G401 (cell line): ENCODE measurements around the gene SOX8. TPM values are rescaled to one million over a fixed set of nuclear protein-coding genes. Genes with fewer than 3 reads are reported as not detected.

Experiments used
- DNase-seq: peaks from one replicate; pipeline ENCODE4 v3.0.0-alpha.2; 2015; ENCODE audit warnings: low spot score
- in situ Hi-C: cut with HindIII; loops from 2 replicates; pipeline ENCODE4 v1.10.0; 2016; ENCODE audit warnings: low sequenced_read_pairs, mixed read lengths
- total RNA-seq: library from RNA; depleted of rRNA; stranded (reverse); fragments of >200 nt; shearing (Covaris generic); gene quantifications from 2 replicates; pipeline ENCODE4 v1.2.3, GENCODE V29; 2014

SOX8 gene
- total RNA-seq, 1 experiment from 2014 or later = 72.7 TPM

- in situ Hi-C loops = loop anchor here (10.0 kb wide), 1 partner anchor 69 kb away; no protein-coding TSS in a partner anchor
- DNase-seq = no peak
Measured at GRCh38 chr16:983044-984030, 1.8 kb downstream of the SOX8 start.

GRCh38 chr16:984121-984694 lies 2.6 kb downstream of the SOX8 start:
- DNase-seq = no peak
- in situ Hi-C loops = loop anchor here (10.0 kb wide), 1 partner anchor 69 kb away; no protein-coding TSS in a partner anchor

GRCh38 chr16:984736-985636 lies 3.4 kb downstream of the SOX8 start:
- in situ Hi-C loops = loop anchor here (5.0 to 10.0 kb wide), 3 partner anchors 52 to 153 kb away; no protein-coding TSS in a partner anchor
- DNase-seq = no peak

- no peak for DNase-seq
Measured at GRCh38 chr16:985646-986400, 4.3 kb downstream of the SOX8 start.

DNA sequence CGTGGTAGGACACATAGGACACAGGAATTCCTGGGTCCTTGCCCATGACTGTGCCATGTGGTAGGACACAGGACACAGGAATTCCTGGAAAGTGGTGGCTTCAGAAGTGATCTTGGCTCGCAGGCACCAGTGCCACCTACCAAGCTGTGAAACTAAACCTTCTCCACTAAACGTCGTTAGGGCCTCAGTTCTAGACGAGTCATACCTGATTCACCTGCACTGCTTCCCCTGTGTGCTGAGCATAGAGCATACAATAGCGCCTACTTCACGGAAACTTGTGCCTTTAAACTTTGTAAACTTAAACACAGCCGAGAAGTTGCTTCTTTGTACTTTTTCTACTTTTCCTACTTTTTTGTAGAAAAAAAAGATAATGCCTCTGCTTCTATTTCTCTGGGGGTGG lies 4.8 kb downstream of the SOX8 start:
- in situ Hi-C loops = loop anchor here (5.0 to 10.0 kb wide), 3 partner anchors 51 to 154 kb away; no protein-coding TSS in a partner anchor
- DNase-seq = no peak

More at GRCh38 chr16:985646-986400, 4.3 kb downstream of the SOX8 start:
- in situ Hi-C loops = loop anchor here (5.0 to 10.0 kb wide), 3 partner anchors 51 to 154 kb away; no protein-coding TSS in a partner anchor

- no peak for DNase-seq
- in situ Hi-C loops = loop anchor here (5.0 to 10.0 kb wide), 3 partner anchors 50 to 155 kb away; no protein-coding TSS in a partner anchor
Measured at GRCh38 chr16:986925-987582, 5.5 kb downstream of the SOX8 start.

- DNase-seq = peak; percentile 23
- in situ Hi-C loops = loop anchor here (5.0 to 10.0 kb wide), 3 partner anchors 49 to 156 kb away; no protein-coding TSS in a partner anchor
Measured at GRCh38 chr16:987906-988305, 6.3 kb downstream of the SOX8 start.

GRCh38 chr16:988471-989353 lies 7.1 kb downstream of the SOX8 start:
- no peak for DNase-seq
- in situ Hi-C loops = loop anchor here (5.0 to 10.0 kb wide), 3 partner anchors 49 to 156 kb away; no protein-coding TSS in a partner anchor

GRCh38 chr16:989354-989814 lies 7.8 kb downstream of the SOX8 start:
- in situ Hi-C loops = loop anchor here (5.0 to 10.0 kb wide), 3 partner anchors 48 to 157 kb away; no protein-coding TSS in a partner anchor
- DNase-seq = no peak

DNA sequence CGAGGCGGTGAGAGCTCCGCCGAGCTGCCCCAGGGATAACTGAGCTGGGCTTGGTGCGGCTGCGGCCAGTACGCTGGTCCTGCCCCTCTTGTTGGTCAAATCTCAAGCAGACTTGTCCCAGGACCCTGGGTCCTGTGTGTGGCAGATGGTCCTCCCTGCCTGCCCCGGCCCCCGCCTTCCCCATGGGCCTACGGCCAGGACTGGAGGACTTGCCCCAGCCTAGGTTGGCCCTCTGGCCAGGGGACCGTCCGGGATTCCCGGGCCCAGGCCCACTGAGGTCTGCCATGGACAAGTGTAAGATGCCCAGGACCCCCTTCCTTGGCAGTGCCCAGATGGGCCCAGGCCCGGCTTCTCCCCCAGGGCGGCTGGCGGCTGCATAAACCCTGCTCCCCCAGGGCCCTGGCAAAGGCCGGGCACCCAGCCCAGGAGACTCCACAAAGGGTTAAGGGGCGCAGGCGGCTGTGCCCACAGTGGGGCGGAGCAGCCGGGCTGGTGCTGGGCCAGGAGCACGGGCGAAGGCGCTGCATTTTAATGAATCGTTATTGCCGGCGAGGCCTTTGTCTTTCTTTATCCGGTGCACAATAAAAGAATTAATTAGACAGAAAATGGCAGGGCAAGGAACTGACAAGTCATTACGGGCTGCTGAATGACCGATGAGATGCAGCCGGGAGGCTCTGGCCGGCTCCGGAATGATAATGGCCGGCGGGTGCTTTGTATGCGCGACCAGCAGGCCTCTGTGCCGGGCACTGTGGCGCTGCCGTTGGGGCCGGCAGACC lies 9.1 kb downstream of the SOX8 start:
- in situ Hi-C loops = no loop called here
- DNase-seq = no peak

GRCh38 chr16:991345-991744 lies 9.8 kb downstream of the SOX8 start:
- in situ Hi-C loops = no loop called here
- DNase-seq = no peak

DNA sequence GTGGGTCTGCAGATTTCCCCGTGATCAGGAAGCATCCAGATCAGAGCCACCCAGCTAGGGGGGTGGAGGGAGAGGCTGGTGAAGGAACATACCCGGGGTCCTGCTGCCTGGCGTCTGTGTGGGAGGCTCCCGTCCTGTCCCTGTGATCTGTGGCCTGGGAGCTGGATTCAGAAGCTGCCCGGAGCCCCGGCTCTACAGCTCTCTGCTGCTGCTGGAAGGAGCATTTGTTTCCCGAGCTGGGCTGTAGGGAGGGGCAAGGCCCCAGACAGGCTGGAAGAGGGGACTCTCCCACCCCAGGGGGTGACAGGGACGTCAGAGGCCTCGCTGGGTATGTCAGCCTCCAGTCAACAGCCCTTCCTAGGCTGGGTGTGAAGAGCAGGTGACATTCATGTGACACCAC lies 10.2 kb downstream of the SOX8 start:
- in situ Hi-C loops = no loop called here

DNA sequence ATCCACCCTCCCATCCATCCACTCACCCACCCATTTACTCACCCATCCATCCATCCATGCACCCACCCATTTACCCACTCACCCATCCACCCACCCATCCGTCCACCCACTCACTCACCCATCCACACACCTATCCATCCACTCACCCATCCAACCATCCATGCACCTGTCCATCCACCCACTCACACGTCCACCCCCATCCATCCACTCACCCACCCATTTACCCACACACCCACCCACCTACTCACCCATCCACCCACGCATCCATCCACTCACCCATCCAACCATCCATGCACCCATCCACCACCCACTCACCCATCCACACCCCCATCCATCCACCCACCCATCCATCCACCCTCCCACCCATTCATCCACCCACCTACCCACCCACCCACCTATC lies 12.2 kb downstream of the SOX8 start:
- in situ Hi-C loops = no loop called here
- DNase-seq = no peak

More for the DNA sequence above, 10.2 kb downstream of the SOX8 start:
- DNase-seq = no peak

DNA sequence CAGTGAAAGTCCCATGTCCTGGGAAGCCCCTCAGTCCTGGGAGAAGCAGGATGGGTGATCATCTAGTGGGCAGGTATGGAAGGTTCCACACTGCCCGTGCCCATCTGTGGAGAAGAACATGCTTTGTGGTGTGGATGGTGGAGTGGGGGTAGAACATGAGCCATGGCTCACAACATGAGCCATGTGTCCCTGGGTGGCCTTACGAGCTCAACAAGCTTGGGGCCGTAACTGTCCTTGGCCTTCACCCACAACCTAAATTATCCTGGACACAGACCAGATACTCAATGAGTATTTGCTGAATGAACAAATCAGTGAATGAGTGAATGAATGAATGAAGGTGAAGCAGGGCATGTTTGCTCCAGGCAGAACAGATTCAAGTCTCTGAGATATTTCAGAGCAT lies 13.5 kb downstream of the SOX8 start:
- no peak for DNase-seq
- in situ Hi-C loops = no loop called here

GRCh38 chr16:995783-996182 lies 14.2 kb downstream of the SOX8 start:
- no peak for DNase-seq
- in situ Hi-C loops = no loop called here

GRCh38 chr16:996681-997080 lies 15.1 kb downstream of the SOX8 start:
- DNase-seq = no peak
- in situ Hi-C loops = no loop called here
